C4-2B (cell line): ENCODE results near the gene GPR146.

Experiments
- ZFX ChIP-seq: fragments of 450-650 bp; IDR thresholded peaks from 2 replicates; pipeline ENCODE4 v1.6.1; 2017
- TF ChIP-seq, protein P1 (sequence below): fragments of 450-650 bp; conservative IDR thresholded peaks from 2 replicates; pipeline ENCODE4 v1.5.1; 2017; ENCODE audit warnings: mild to moderate bottlenecking

DNA sequence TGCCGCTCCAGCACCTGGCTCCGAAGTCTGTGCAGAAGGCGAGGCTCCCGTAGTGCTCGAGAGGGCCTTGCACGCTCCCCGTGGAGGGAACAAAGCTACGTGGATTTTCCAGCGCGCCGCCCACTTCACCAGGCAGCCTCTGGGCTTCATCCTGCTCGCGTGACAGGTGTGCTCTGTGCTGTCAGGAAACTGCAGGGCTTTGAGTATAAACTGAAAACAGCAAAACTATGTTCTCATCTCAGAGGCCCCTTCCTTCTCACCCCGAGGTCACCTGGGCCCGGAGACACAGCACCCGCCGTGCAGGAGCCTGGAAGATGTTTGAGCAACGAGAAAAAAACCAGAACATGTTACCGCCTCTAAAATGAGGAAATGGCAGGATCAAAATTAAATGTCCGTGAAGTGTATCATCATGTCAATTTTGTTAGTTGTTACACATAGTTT is 17.6 kb upstream of the GPR146 start:
- TF ChIP-seq, protein P1, sequence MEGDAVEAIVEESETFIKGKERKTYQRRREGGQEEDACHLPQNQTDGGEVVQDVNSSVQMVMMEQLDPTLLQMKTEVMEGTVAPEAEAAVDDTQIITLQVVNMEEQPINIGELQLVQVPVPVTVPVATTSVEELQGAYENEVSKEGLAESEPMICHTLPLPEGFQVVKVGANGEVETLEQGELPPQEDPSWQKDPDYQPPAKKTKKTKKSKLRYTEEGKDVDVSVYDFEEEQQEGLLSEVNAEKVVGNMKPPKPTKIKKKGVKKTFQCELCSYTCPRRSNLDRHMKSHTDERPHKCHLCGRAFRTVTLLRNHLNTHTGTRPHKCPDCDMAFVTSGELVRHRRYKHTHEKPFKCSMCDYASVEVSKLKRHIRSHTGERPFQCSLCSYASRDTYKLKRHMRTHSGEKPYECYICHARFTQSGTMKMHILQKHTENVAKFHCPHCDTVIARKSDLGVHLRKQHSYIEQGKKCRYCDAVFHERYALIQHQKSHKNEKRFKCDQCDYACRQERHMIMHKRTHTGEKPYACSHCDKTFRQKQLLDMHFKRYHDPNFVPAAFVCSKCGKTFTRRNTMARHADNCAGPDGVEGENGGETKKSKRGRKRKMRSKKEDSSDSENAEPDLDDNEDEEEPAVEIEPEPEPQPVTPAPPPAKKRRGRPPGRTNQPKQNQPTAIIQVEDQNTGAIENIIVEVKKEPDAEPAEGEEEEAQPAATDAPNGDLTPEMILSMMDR: no peak
- no peak for TF ChIP-seq ZFX
